Suppressor macrophage treated with lipopolysaccharide for 1 hour (primary cell): ENCODE results near the gene HNRNPAB.
"Not testable (repeated sequence)": the region's sequence is repeated elsewhere in the genome, so short reads cannot be mapped to it uniquely, and the experiment has no call there.

Source experiments
- DNase-seq, 3 donors: peaks; one replicate each; pipeline ENCODE4 v3.0.0-alpha.2; 2020 to 2022

Gene HNRNPAB

DNA sequence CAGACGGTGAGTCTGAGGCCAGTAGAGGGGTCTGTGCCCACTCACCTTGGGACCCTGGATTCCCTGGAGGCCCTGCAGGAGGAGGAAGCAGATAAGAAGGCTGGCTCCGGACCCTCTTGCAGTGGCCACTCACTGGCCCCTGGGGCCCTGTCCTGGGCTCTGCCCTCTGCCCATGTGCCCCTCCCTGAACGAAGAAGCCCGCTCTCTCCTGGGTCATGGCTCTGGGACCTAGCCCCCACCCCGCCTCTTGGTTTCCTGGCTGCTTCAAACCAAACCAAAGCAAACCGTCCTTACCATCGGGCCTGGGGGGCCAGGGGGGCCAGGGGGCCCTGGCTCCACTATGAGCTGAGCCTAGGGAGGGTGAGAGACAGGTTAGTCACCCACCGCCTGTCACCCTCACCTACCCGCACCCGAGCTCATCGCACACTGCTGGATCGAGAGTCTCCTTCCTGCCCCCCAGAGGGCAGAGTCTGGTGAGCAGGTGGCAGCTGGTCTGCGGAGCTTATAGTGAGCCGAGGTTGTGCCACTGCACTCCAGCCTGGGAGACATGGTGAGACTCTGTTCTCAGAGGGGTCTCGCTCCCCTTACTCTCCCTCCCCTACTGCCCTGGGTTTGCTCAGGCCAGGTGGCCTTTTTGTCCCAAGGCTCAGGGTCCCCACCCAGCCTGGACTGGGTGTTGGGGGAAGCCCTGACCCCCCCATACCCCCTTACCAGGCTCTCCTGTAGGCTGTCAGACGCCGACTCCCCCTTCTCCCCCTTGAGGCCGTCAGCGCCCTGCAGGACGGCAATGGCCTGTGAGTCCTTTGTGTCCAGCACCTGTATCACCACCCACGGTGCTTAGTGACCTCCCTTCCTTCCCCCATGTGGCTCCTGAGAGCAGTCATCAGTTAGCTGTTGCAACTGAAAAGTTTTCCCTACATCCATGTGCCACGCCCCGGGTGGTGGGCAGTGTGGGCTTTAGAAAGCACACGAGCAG lies 43.4 kb downstream of the HNRNPAB start:
- no peak for DNase-seq

DNA sequence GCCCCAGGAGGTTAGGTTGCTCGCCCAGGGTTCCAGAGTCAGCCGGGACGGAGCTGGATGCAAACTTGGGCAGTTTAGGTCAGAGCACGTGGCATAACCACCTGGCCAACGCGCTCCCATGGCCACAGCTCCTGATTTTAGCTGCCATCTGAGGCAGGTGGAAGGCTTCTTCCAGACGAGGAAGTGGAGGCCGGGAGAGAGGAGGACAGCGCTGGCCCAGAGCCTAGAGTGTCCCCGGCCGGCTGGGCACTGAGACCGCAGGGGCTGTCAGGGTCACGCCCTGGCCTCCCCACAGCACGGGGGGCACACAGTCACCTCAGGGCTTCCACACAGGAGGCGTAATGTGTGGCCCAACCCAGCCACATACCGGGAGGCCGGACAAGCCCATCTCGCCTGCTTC lies 44.4 kb downstream of the HNRNPAB start:
- DNase-seq, result no peak

DNA sequence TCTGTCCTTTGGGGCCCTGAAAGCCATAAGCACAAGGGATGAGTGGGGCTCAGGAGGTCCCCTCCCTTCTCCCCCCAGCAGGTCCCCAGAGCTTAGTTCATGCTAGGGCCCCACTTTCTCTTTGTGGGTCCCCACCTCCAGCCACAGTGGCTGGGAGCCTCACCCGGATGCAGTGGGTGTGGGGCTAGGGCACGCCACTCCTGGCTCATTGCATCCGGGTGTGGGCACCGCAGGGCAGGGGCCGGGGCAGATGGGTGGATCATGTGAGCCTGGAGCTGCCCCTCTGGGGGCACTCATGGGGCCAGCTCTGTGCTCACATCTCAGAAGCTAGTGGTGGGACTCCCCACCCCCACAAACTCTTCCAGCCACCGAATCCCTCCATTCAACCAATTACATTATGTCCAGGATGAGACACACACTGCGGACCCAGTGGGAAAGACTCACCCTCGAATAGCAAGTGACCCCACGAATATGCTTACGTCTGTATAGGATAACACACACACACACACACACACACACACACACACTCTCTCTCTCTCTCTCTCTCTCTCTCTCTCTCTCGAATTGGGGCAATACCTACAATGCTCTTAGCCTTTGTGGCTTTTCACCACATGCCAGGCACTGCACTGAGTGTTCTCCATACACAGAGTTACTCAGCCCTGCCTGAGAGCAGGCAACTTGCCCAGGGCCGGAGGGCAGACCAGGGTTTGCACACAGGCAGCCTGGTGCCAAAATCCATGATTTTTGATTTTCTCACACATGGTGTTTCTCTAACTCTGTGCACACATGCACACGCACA lies 45.1 kb downstream of the HNRNPAB start:
- DNase-seq, result no peak

DNA sequence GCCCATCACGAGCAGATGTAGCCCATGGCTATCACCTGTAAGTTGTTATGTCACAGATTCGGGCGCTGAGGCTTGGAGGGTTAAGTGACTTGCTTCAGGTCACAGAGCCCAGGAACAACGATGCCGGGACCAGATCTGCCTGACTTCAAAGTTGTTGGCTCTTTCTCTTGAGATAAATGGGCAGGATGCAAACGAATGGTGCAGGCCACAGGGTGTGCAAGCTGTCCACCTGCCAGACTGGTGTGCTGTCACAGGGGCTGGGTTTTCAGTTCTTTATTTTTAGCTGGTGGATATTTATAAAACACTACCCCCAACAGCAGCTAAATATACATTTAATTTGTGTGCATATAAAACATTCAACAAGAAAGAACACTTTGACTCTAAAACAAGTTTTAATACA lies 45.9 kb downstream of the HNRNPAB start:
- no peak for DNase-seq

DNA sequence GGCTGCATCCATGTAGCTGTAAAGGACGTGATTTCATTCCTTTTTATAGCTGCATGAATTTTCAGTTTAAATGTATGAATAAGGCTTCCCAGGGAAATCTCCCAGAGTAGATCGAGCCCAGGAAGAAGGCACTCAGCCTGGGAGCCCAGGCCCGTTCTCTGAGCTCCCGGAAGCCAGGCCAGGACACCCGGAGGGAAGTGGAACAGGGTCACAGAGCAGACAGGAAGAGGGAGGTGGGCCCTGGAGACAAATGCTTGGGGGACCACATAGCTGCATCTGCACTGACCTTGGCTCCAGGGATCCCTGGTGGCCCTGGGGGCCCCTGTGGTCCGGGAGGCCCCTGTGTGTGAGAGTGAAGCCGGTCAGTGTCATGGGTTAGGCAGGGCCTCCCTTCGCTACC lies 47.9 kb downstream of the HNRNPAB start:
- DNase-seq, result no peak

DNA sequence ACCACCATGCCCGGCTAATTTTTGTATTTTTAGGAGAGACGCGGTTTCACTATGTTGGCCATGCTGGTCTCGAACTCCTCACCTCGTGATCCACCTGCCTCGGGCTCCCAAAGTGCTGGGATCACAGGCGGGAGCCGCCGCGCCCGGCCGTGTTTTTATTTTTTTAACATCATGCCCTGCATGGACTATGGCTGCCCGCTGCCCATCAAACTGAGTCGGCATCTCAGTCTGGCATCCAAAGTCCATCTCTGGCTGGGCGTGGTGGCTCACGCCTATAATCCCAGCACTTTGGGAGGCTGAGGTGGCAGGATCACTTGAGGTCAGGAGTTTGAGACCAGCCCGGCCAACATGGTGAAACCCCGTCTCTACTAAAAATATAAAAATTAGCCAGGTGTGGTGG lies 49.3 kb downstream of the HNRNPAB start:
- DNase-seq, result not testable (repeated sequence)

DNA sequence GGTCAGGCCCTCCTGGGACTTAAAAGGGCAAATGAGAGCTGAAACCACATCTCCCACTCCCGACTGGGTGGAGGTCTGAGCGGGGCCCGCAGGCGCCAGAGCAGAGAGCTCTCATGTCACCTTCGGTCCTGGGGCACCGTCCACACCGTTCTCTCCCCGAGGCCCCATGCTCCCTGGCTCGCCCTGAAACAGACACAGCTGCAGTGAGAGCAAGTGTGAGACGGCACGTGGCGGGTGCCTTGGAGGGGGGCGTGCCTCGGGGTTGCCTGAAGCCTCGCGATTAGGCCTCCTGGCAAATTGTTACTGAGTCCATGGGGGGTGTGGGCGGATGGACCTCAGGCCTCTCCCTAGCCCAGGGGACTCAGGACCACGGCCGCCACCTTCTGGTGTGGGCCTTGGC lies 52.4 kb downstream of the HNRNPAB start:
- DNase-seq, result no peak

DNA sequence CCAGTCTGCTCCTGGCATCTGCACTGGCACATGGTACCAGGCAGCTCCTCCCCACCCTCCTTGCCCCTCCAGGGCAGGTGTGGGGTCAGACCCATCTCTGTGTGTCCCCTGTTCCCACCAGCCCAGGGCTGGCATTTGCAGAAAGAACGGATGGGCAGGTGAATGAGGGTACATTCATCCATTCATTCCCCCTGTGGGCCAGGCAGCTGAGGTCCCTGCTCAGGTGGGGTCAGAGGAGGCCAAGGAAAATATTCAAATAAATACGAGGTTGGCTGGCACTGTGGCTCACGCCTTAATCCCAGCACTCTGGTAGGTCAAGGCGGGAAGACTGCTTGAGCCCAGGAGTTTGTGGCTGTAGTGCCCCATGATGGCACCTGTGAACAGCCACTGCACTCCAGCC lies 53.3 kb downstream of the HNRNPAB start:
- no peak for DNase-seq

GRCh38 chr5:178259623-178260536 lies 55.5 kb downstream of the HNRNPAB start:
- peak; percentile 17 to 46 (median 21) for DNase-seq
